Neuronal stem cell (in vitro differentiated cells): ENCODE data around the gene SUPT3H.

Experiments used
- DNase-seq: peaks from one replicate; pipeline ENCODE4 v3.0.0-alpha.2; 2013; ENCODE audit warnings: low spot score
- H2AFZ ChIP-seq: one replicate; pipeline ENCODE4 v1.6.1; 2013; ENCODE audit warnings: mild to moderate bottlenecking, low read length, inconsistent platforms
- H2AK5ac ChIP-seq: 2 replicates; pipeline ENCODE4 v1.6.1; 2013; ENCODE audit warnings: low read depth, mild to moderate bottlenecking, inconsistent platforms, low read length, moderate library complexity, mixed read lengths
- H2BK120ac ChIP-seq: 2 replicates; pipeline ENCODE4 v1.6.1; 2013; ENCODE audit warnings: low read depth, mild to moderate bottlenecking, inconsistent platforms, low read length, moderate library complexity, mixed read lengths
- H2BK12ac ChIP-seq: one replicate; pipeline ENCODE4 v1.6.1; 2013; ENCODE audit warnings: low read length, inconsistent platforms
- H2BK15ac ChIP-seq: 2 replicates; pipeline ENCODE4 v1.6.1; 2013; ENCODE audit warnings: mild to moderate bottlenecking, low read length, inconsistent platforms, mixed read lengths
- H2BK5ac ChIP-seq: one replicate; pipeline ENCODE4 v1.6.1; 2013; ENCODE audit warnings: inconsistent platforms, mild to moderate bottlenecking, low read length, moderate library complexity
- H3K14ac ChIP-seq: one replicate; pipeline ENCODE4 v1.6.1; 2013; ENCODE audit warnings: low read length, inconsistent platforms
- H3K18ac ChIP-seq: 2 replicates; pipeline ENCODE4 v1.6.1; 2013; ENCODE audit warnings: low read length, inconsistent platforms
- H3K23ac ChIP-seq: 2 replicates; pipeline ENCODE4 v1.6.1; 2013; ENCODE audit warnings: low read depth, mild to moderate bottlenecking, mixed read lengths, low read length, inconsistent platforms; ENCODE audit not compliant: poor library complexity
- H3K27ac ChIP-seq: replicated peaks from 3 replicates; pipeline ENCODE4 v1.5.1; 2013; ENCODE audit warnings: low read length, inconsistent platforms
- H3K27me3 ChIP-seq, 3 experiments: 2 replicates each; pipeline ENCODE4 v1.6.1; 2013; ENCODE audit warnings: low read length in 3 of 3, mild to moderate bottlenecking in 2 of 3, inconsistent platforms in 1 of 3, low read depth in 1 of 3, mixed read lengths in 1 of 3, moderate library complexity in 1 of 3; ENCODE audit not compliant: control insufficient read depth in 3 of 3, insufficient read depth in 3 of 3
- H3K36me3 ChIP-seq, 2 donors: replicated peaks in 1 of 2; 2 replicates each; pipeline ENCODE4 v1.6.1; 2013; ENCODE audit warnings: low read length in 2 of 2; ENCODE audit not compliant: control insufficient read depth in 2 of 2, insufficient read depth in 2 of 2
- H3K4ac ChIP-seq: 2 replicates; pipeline ENCODE4 v1.6.1; 2013; ENCODE audit warnings: inconsistent platforms, mild to moderate bottlenecking, low read length, moderate library complexity
- H3K4me1 ChIP-seq, 2 donors: 1 replicate in 1 of 2; 2 replicates in 1 of 2; pipeline ENCODE4 v1.6.1; 2013; ENCODE audit warnings: low read length in 2 of 2, low read depth in 1 of 2; ENCODE audit not compliant: control insufficient read depth in 2 of 2, insufficient read depth in 1 of 2
- H3K4me2 ChIP-seq: one replicate; pipeline ENCODE4 v1.6.1; 2013; ENCODE audit warnings: mild to moderate bottlenecking, low read length, inconsistent platforms; ENCODE audit not compliant: insufficient read depth, poor library complexity, severe bottlenecking
- H3K4me3 ChIP-seq, 2 donors: 2 replicates each; pipeline ENCODE4 v1.5.1; 2013; ENCODE audit warnings: low read length in 2 of 2, mild to moderate bottlenecking in 2 of 2, inconsistent platforms in 1 of 2, moderate library complexity in 1 of 2
- H3K79me1 ChIP-seq: one replicate; pipeline ENCODE4 v1.6.1; 2013; ENCODE audit warnings: low read depth, mild to moderate bottlenecking, inconsistent platforms, low read length, moderate library complexity
- H3K9ac ChIP-seq: one replicate; pipeline ENCODE4 v1.6.1; 2013; ENCODE audit warnings: mild to moderate bottlenecking, low read depth, low read length, inconsistent platforms; ENCODE audit not compliant: poor library complexity
- H3K9me3 ChIP-seq, 2 donors: replicated peaks in 1 of 2; 2 replicates each; pipeline versions ENCODE3 to v1.6.1; 2013; ENCODE audit warnings: low read length in 2 of 2, mild to moderate bottlenecking in 2 of 2, inconsistent platforms in 1 of 2, low read depth in 1 of 2, mixed read lengths in 1 of 2, moderate library complexity in 1 of 2; ENCODE audit not compliant: control insufficient read depth in 2 of 2, insufficient read depth in 1 of 2
- H4K8ac ChIP-seq: one replicate; pipeline ENCODE4 v1.6.1; 2013; ENCODE audit warnings: low read depth, mild to moderate bottlenecking, inconsistent platforms, low read length, moderate library complexity
- H4K91ac ChIP-seq: one replicate; pipeline ENCODE4 v1.6.1; 2013; ENCODE audit warnings: low read length, low read depth, mild to moderate bottlenecking, inconsistent platforms; ENCODE audit not compliant: poor library complexity
- WGBS, 2 donors: extraction: QIAGEN DNeasy Blood & Tissue Kit; methylation state at CpG; one replicate each; pipeline ENCODE4 v1.1.7; 2013; ENCODE audit warnings: missing lambda C conversion rate in 2 of 2, mixed read lengths in 1 of 2; ENCODE audit not compliant: insufficient read length in 2 of 2, insufficient replicate concordance in 1 of 2; ENCODE audit errors: extremely low coverage in 2 of 2; 5-methylcytosine and 5-hydroxymethylcytosine counted together

Gene SUPT3H

DNA sequence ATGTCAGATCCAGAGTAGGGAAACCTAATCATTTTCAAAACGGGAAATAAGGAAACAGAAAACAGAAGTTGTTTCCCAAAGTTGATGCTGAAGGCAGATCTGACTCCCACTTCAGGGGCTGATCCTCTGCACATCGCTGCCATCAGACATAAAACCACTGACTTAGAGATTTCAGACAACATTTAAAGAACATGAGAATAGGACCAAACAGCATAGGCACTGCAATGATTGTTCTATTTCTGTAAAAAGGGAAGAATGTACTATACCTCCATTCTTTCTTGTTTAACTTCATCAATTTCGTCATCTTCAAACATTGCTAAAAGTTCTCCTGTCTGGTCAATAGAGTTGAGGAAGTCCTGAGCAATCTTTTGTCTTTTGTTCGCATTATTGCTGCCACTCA, 374.3 kb downstream of the SUPT3H start:
- H3K36me3 ChIP-seq: peaks cover 0 to 2% of the 10 kb centered on the region in 2 donors
- H3K4me3 ChIP-seq: no peak overlapping the region
- H2BK12ac ChIP-seq: no peak overlapping the region
- no peak overlapping the region for H3K4ac ChIP-seq
- H3K79me1 ChIP-seq: no peaks in the 10 kb centered on the region
- H3K4me2 ChIP-seq: no peak overlapping the region
- H3K23ac ChIP-seq: no peak overlapping the region
- no peak overlapping the region for H3K9ac ChIP-seq
- no peak for DNase-seq
- H2AK5ac ChIP-seq: no peak overlapping the region
- no peak overlapping the region for H3K18ac ChIP-seq
- H2AFZ ChIP-seq: no peak overlapping the region
- H3K14ac ChIP-seq: no peak overlapping the region
- no peak overlapping the region for H4K8ac ChIP-seq
- H2BK120ac ChIP-seq: no peak overlapping the region
- no peak overlapping the region for H3K27ac ChIP-seq
- H4K91ac ChIP-seq: no peak overlapping the region
- no CpG with 5 or more reads among the region's 4 CpGs for WGBS, 2 donors
- no peaks in the 10 kb centered on the region for H3K4me1 ChIP-seq
- H2BK15ac ChIP-seq: no peak overlapping the region
- peaks cover 0 to 12% of the 10 kb centered on the region in 2 donors for H3K9me3 ChIP-seq
- H2BK5ac ChIP-seq: no peak overlapping the region
- H3K27me3 ChIP-seq: no peaks in the 10 kb centered on the region

DNA sequence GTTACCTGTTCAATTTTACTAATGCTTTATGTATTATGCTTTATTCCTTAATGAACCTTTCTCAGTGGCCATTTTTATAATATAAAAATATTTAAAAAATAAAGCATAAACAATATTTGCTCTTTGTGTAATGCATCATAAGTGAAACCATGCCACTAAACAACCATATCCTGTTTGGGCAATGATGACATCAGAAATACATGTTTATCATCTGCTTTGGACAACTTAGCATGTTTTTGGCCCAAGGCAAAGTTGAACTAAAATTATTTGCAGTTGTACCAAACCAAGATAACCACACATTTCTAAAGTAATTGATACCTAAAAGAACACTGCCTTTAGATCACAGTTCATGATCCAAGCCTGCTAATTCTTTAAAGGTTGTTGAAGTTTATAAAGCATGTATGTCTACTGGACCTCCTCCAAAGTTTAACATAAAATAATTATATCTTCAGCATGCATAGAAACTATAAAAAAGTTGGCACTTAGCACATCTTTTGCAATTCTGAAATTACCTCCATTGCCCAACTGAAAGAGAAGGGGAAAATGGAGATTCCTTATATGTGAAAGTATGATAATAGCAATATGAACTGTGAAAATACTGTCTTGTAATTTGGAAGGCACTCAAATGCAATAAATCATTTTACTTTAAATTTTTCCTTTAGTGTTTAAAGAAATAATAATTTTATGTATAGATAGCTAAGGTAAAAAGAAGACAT, 375.2 kb downstream of the SUPT3H start:
- Histone ChIP-seq H3K27me3 (no peaks in the 10 kb centered on the region), H2AFZ (no peak overlapping the region), H2AK5ac (no peak overlapping the region), H3K9ac (no peak overlapping the region), H2BK120ac (no peak overlapping the region), H3K4me2 (no peak overlapping the region), H3K23ac (no peak overlapping the region), H4K8ac (no peak overlapping the region), H2BK15ac (no peak overlapping the region), H4K91ac (no peak overlapping the region), H2BK5ac (no peak overlapping the region), H3K14ac (no peak overlapping the region), H3K9me3 (peaks cover 0 to 8% of the 10 kb centered on the region in 2 donors), H3K79me1 (no peaks in the 10 kb centered on the region), H3K36me3 (peaks cover 0 to 2% of the 10 kb centered on the region in 2 donors), H3K4me1 (no peaks in the 10 kb centered on the region), H3K4me3 (no peak overlapping the region), H2BK12ac (no peak overlapping the region), H3K4ac (no peak overlapping the region), H3K18ac (no peak overlapping the region), H3K27ac (no peak overlapping the region)
- no peak for DNase-seq

DNA sequence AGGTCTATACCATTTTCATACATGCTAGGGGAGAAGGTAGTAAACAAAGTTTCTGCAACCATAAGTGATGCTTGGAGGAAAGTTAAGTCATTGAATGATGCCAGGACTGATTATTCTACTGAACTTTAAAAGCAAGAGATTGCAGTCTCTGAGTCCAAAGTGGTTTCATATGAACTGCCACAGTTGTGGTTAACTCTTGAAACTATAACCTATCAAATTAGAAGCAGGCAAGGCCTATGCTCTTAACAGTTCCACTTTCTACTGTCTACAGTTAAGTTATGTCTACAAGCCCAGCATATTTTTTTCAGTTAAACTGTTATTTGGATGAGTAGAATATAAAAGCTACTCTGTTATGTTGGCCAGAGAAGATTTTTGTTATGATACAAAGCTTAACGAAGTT, 376.1 kb downstream of the SUPT3H start:
- Histone ChIP-seq H2BK120ac (no peak overlapping the region), H3K36me3 (peaks cover 0 to 2% of the 10 kb centered on the region in 2 donors), H4K8ac (no peak overlapping the region), H3K27me3 (no peaks in the 10 kb centered on the region), H3K9ac (no peak overlapping the region), H3K27ac (no peak overlapping the region), H3K9me3 (peaks cover 0 to 6% of the 10 kb centered on the region in 2 donors), H2BK15ac (no peak overlapping the region), H3K18ac (no peak overlapping the region), H2BK5ac (no peak overlapping the region), H3K23ac (no peak overlapping the region), H2AFZ (no peak overlapping the region), H4K91ac (no peak overlapping the region), H2BK12ac (no peak overlapping the region), H3K79me1 (no peaks in the 10 kb centered on the region), H3K4ac (no peak overlapping the region), H3K14ac (no peak overlapping the region), H3K4me2 (no peak overlapping the region), H2AK5ac (no peak overlapping the region), H3K4me1 (no peaks in the 10 kb centered on the region), H3K4me3 (no peak overlapping the region)
- DNase-seq: no peak
- no CpG with 5 or more reads among the region's 1 CpG for WGBS, 2 donors

DNA sequence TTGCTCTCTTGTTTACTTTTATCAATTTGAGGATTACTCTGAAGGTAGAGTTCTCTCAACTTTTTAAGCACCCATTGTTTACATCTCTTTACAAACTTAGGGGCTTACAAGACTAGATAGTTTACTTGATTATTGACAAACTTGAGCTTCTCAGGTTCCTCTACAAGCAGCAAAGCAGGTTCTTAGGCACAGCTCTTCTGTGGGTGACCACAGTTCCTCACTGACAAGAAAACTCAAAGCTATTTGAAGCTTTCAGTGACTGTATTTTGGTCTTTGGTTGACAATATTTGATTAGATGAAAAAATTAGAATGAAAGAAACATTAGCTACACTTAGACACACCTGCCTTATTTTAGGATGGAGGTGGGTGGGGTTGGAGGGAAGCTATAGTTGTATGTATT, 376.9 kb downstream of the SUPT3H start:
- Histone ChIP-seq H2BK120ac (no peak overlapping the region), H2AK5ac (no peak overlapping the region), H3K27ac (no peak overlapping the region), H2AFZ (no peak overlapping the region), H3K27me3 (no peaks in the 10 kb centered on the region), H3K4ac (no peak overlapping the region), H2BK5ac (no peak overlapping the region), H3K36me3 (peaks cover 0 to 2% of the 10 kb centered on the region in 2 donors), H4K8ac (no peak overlapping the region), H3K18ac (no peak overlapping the region), H3K4me3 (no peak overlapping the region), H3K79me1 (no peaks in the 10 kb centered on the region), H2BK15ac (no peak overlapping the region), H3K9ac (no peak overlapping the region), H3K23ac (no peak overlapping the region), H3K14ac (no peak overlapping the region), H3K4me1 (no peaks in the 10 kb centered on the region), H3K4me2 (no peak overlapping the region), H4K91ac (no peak overlapping the region), H2BK12ac (no peak overlapping the region), H3K9me3 (peaks cover 0 to 6% of the 10 kb centered on the region in 2 donors)
- DNase-seq: no peak
